GM18873 (cell line): ENCODE data around the gene FFAR1.

Experiments
- ATAC-seq: cut with Tn5 transposase; IDR thresholded peaks from one replicate; pipeline ENCODE4 v1.9.1; 2021; ENCODE audit warnings: mild to moderate bottlenecking, moderate library complexity, moderate number of reproducible peaks; ENCODE audit not compliant: unreplicated experiment, low FRiP score

Gene FFAR1

DNA sequence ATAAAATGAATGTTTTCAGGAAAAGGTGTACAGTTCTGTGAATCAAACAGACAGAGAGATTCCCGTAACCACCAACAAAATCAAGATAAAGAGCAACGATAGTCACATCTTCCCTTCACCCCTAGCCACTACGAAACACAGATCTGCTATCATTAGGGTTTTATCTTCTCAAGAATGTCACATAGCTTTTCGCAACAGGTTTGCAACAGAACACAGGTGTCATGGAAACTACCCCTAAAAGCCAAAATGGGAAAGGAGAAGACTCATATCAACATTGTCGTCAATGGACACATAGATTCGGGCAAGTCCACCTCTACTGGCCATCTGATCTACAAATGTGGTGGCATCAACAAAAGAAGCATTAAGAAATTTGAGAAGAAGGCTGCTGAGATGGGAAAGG lies 34.2 kb downstream of the FFAR1 start:
- ATAC-seq = no peak

DNA sequence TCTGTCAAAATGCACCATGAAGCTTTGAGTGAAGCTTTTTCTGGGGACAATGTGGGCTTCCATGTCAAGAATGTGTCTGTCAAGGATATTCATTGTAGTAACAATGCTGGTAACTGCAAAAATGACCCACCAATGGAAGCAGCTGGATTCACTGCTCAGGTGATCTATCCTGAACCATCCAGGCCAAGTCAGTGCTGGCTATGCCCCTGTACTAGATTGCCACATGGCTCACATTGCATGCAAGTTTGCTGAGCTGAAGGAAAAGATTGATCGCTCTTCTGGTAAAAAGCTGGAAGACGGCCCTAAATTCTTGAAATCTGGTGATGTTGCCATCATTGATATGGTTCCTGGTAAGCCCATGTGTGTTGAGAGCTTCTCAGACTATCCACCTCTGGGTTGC lies 35.8 kb downstream of the FFAR1 start:
- no peak for ATAC-seq

DNA sequence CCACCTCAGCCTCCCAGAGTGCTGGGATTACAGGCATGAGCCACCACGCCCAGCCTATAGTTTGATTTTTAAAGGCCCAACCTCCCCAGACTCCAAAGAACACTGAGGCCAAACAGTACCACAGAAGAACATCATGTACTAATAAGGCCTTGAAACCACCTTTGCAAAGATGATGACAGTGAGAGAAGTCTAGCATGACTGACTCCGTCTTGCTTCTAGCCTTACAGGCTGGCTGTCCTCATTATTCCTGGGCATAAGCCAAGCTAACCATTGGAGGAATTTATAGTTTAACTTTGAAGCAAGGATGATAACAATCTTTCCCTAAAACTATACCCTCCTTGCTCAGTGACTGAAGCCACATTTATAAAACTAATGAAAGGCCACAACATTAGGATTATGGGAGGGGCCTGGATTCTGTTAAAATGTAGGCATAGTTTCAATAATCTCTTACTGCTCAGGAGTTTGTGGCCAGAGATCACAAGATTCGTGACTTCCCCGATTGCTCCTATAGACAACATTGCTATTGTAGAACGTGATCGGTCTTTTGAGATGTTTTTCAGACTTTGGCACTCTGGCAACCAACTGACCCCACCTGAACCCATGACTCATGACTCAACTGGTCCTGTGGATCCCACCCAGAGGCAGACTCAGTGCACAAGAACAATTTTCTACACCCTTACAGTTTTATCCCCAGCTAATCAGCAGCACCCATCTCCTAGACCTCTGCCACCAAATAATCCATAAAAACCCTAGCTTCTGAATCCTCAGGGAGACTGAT lies 40.8 kb downstream of the FFAR1 start:
- ATAC-seq = no peak

DNA sequence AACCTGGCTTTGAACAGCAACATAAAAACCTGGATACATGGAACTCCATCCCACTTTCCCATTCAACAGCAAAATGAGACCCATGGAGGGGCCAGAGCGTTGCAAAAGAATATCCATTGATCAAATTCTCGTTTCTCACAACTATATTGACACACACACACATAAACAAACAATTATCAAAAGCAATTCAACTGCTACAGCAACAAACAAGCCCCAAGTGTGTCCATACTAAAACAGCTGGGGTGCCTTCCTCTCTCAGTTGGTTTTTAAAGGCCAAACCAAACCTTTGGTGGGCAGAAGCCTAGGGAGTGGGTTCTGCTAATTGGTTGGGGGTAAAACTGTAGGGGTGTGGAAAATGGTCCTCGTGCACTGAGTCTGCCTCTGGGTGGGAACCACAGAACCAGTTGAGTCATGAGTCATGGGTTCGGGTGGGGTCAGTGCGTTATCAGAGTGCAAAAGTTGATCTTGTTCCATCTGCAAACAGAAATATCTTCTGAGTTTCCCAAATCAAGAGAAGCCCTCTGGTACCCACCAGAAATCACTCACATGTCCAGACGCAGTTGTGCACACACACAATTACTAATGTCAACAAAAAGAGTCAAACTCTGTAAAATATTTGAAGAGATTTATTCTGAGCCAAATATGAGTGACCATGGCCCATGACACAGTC lies 41.6 kb downstream of the FFAR1 start:
- ATAC-seq = no peak

DNA sequence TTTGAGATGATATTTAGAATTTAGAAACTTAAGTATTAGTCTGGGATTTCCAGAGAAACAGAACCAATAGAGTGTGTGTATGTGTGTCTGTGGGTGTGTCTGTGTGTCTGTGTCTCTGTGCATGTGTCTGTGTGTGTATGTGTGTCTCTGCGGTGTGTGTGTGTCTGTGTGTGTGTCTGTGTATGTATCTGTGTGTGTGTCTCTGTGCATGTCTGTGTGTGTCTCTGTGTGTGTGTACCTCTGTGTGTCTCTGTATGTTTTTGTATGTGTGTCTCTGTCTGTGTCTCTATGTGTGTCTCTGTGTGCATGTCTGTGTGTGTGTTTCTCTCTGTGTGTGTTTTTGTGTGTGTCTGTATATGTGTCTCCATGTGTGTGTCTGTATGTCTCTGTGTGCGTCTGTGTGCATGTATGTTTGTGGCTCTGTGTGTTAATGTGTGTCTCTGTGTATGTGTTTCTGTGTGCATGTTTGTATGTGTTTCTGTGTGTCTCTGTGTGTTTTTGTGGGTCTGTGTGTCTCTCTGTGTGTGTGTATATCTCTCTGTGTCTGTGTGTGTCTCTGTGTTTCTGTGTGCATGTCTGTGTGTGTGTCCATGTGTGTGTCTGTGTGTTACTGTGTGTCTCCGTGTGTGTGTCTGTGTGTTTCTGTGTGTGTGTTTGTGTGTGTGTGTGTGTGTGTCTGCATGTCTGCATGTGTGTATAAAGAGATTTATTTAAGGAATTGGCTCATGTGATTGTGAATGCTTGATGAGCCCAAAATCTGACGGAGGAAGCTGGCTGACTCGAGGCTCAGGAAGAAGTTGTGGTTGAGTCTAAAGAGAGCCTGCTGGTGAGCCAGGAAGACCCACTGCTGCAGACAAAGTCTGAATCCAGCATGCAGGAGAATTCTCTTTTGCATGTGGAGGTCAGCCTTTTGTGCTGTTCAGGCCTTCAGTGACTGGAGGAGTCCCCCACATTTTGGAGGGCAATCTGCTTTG lies 45.3 kb downstream of the FFAR1 start:
- no peak for ATAC-seq

DNA sequence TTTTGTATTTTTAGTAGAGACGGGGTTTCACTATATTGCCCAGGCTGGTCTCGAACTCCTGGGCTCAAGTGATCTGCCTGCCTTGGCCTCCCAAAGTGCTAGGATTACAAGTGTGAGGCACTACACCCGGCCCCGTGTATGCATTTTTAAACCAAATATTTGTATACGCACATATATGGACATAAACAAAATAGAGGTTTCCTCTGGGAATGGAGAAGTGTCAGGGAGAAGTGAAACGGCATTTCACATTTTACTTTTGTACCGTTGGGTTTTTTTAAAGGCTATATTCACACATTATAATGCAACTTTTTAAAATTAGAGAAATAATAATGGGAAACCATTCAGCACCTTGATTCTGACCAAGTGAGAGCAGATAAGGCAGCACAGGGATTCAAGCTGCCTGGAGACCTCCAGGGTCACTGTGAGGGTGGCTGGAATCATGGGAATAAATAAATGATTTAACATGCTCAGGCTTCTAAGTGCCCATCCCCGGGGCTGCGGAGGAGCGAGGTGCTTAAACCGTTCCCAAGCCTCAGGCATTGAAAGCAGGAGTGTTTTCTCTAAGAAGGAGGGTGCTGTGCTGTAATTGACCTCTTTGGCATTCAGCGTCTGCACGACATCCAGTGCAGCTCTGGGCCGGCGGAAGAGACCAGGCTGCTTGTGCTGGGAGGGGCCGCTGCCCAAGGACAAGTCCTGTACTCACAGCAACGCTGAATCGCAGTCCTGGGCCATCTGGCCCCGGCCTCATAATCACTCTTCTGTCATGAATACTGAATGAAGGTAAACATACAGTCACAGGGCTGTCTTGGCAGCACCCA lies 47.9 kb downstream of the FFAR1 start:
- no peak for ATAC-seq

DNA sequence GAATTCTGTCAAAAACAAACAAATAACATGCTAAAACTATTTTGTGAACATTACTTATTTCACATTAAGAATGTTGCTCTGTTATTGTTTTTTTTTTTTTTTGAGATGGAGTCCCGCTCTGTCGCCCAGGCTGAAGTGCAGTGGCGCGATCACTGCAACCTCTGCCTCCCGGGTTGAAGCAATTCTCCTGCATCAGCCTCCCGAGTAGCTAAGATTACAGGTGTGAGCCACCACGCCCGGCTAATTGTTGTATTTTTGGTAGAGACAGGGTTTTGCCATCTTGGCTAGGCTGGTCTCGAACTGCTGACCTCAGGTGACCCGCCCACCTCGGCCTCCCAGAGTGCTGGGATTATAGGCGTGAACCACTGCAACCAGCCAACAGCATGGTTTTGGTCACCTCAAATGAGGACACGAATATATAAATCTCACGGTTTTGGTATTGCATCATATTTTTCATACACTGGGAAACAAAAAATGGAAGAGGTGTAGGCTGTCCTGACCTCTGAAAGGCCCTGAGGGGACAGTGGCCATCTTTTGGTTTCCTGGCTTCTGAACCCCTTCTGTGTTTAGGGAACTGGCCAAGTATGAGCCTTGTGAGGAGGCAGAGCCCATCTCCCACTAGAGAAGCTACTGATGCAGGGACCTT lies 48.7 kb downstream of the FFAR1 start:
- no peak for ATAC-seq

DNA sequence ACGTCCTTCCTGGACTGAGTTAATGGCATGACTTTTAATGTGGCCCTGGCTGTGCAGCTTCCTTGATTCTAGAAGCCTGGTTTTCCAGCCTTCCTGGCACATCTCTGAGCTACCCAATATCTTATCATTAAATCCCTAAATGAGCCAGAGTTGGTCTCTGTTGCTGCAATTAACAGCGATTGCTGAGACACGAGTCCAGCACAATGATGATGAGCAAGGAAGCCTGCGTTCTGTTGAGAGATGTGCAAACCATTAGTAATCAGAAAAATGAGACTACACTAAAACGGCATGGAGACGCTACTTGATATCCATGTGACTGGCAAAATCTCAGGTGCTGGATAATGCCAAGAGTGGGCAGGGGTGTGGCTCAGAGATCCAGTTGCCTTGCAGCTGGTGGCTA lies 49.4 kb downstream of the FFAR1 start:
- no peak for ATAC-seq
